SK-N-SH (cell line): ENCODE measurements around the gene PNKD. TPM values are rescaled to one million over a fixed set of nuclear protein-coding genes. Genes with fewer than 3 reads are reported as not detected.
A peak's percentile ranks its signal among the peaks of the same experiment; 100 is the strongest.

Experiments used
- CTCF ChIA-PET: fragments of 300-600, 350-600 bp; formaldehyde crosslinking; extraction: SDS; loops from one replicate; lab custom pipeline; 2021; lab: Yijun Ruan, JAX
- POLR2A ChIA-PET: fragments of 350-600 bp; sonication (Branson Sonifier 250); formaldehyde crosslinking; extraction: SDS; loops from one replicate; lab custom pipeline; 2020; ENCODE audit warnings: antibody characterized with exemption, inconsistent platforms; lab: Yijun Ruan, JAX
- DNase-seq: peaks from one replicate; pipeline ENCODE4 v3.0.0; 2012
- H2AFZ ChIP-seq: fragments of 200-600 bp; sonication (generic); 2 replicates; pipeline ENCODE4 v1.8.1; 2016; ENCODE audit warnings: antibody characterized with exemption, mild to moderate bottlenecking, low read depth
- H3F3A ChIP-seq: fragments of 200-600 bp; sonication (generic); replicated peaks from 2 replicates; pipeline ENCODE3; 2016; ENCODE audit warnings: antibody characterized with exemption, mild to moderate bottlenecking; ENCODE audit not compliant: insufficient read depth
- H3K27ac ChIP-seq, 2 experiments: fragments of 200-500 bp in 1 of 2; fragments of 200-600 bp in 1 of 2; sonication (Bioruptor generic) in 1 of 2; sonication (generic), shearing (Covaris generic) in 1 of 2; 2 replicates each; pipeline versions ENCODE4 v1.5.1 to v1.6.1; 2014 to 2016; ENCODE audit warnings: low read depth in 2 of 2, inconsistent platforms in 1 of 2, low read length in 1 of 2, mild to moderate bottlenecking in 1 of 2, mixed read lengths in 1 of 2
- H3K27me3 ChIP-seq: fragments of 200-600 bp; sonication (generic), shearing (Covaris generic); 2 replicates; pipeline ENCODE4 v1.6.1; 2016; ENCODE audit warnings: mixed run types; ENCODE audit not compliant: insufficient read depth
- H3K36me3 ChIP-seq, 2 experiments: fragments of 200-500 bp in 1 of 2; fragments of 200-600 bp in 1 of 2; sonication (Bioruptor generic) in 1 of 2; sonication (generic) in 1 of 2; replicated peaks in 1 of 2; 2 replicates each; pipeline versions ENCODE3 to v1.5.1; 2014 to 2016; ENCODE audit warnings: low read length in 1 of 2, mild to moderate bottlenecking in 1 of 2; ENCODE audit not compliant: insufficient read depth in 2 of 2, control insufficient read depth in 1 of 2
- H3K4me1 ChIP-seq, 2 experiments: fragments of 200-500 bp in 1 of 2; fragments of 200-600 bp in 1 of 2; sonication (Bioruptor generic) in 1 of 2; sonication (generic), shearing (Covaris generic) in 1 of 2; 2 replicates each; pipeline versions ENCODE4 v1.5.1 to v1.6.1; 2014 to 2016; ENCODE audit warnings: low read depth in 1 of 2, low read length in 1 of 2, mixed run types in 1 of 2; ENCODE audit not compliant: insufficient read depth in 2 of 2, control insufficient read depth in 1 of 2
- H3K4me2 ChIP-seq: fragments of 200-600 bp; sonication (generic), shearing (Covaris generic); 2 replicates; pipeline ENCODE4 v1.6.1; 2017; ENCODE audit warnings: mixed run types
- H3K4me3 ChIP-seq, 2 experiments: fragments of 200-500 bp in 1 of 2; fragments of 200-600 bp in 1 of 2; sonication (Bioruptor generic) in 1 of 2; sonication (generic), shearing (Covaris generic) in 1 of 2; 2 replicates each; pipeline versions ENCODE4 v1.5.1 to v1.8.1; 2014 to 2016; ENCODE audit warnings: low read depth in 2 of 2, inconsistent platforms in 1 of 2, low read length in 1 of 2, mild to moderate bottlenecking in 1 of 2, mixed read lengths in 1 of 2, moderate library complexity in 1 of 2
- H3K79me2 ChIP-seq: fragments of 200-600 bp; sonication (generic); 2 replicates; pipeline ENCODE4 v1.8.1; 2017; ENCODE audit warnings: mild to moderate bottlenecking; ENCODE audit not compliant: insufficient read depth
- H3K9ac ChIP-seq: fragments of 200-600 bp; sonication (generic); 2 replicates; pipeline ENCODE4 v1.6.1; 2017; ENCODE audit warnings: mixed run types
- H3K9me2 ChIP-seq: fragments of 200-600 bp; sonication (generic); 2 replicates; pipeline ENCODE4 v1.6.1; 2017; ENCODE audit warnings: mixed run types
- H3K9me3 ChIP-seq: fragments of 200-600 bp; sonication (generic); 2 replicates; pipeline ENCODE4 v1.6.1; 2017; ENCODE audit warnings: mixed run types, mild to moderate bottlenecking, moderate library complexity
- H4K20me1 ChIP-seq: fragments of 200-600 bp; sonication (generic); 2 replicates; pipeline ENCODE4 v1.6.1; 2017; ENCODE audit warnings: mild to moderate bottlenecking, mixed run types; ENCODE audit not compliant: insufficient read depth
- CHD2 ChIP-seq: fragments of 150-350 bp; IDR thresholded peaks from 2 replicates; pipeline ENCODE4 v1.6.1; 2018; ENCODE audit warnings: low read length; ENCODE audit not compliant: partially characterized antibody
- EP300 ChIP-seq, 2 experiments: IDR thresholded peaks; 2 replicates each; pipeline versions ENCODE4 v1.4.0 to v1.6.1; 2012; ENCODE audit warnings: borderline replicate concordance in 1 of 2, low read depth in 1 of 2, low read length in 1 of 2
- EZH2phosphoT487 ChIP-seq: fragments of 200-600 bp; sonication (generic); IDR thresholded peaks from 2 replicates; pipeline ENCODE4 v1.6.1; 2017; ENCODE audit warnings: low read depth, mixed run types, mild to moderate bottlenecking, antibody characterized with exemption, moderate library complexity, borderline replicate concordance
- FOSL2 ChIP-seq: IDR thresholded peaks from 2 replicates; pipeline ENCODE4 v1.4.0; 2012; ENCODE audit warnings: low read depth, mild to moderate bottlenecking, moderate library complexity, borderline replicate concordance
- GABPA ChIP-seq: IDR thresholded peaks from 2 replicates; pipeline ENCODE4 v1.4.0; 2012; ENCODE audit warnings: low read depth, mild to moderate bottlenecking
- MEF2A ChIP-seq: IDR thresholded peaks from 2 replicates; pipeline ENCODE4 v1.4.0; 2012; ENCODE audit warnings: low read depth, borderline replicate concordance
- NFIC ChIP-seq: IDR thresholded peaks from 2 replicates; pipeline ENCODE4 v1.4.0; 2012; ENCODE audit warnings: borderline replicate concordance
- POLR2AphosphoS5 ChIP-seq: IDR thresholded peaks from 2 replicates; pipeline ENCODE4 v1.6.1; 2012; ENCODE audit warnings: low read depth, low read length
- RCOR1 ChIP-seq: fragments of 150-350 bp; IDR thresholded peaks from 2 replicates; pipeline ENCODE4 v1.6.1; 2017; ENCODE audit warnings: antibody characterized with exemption, low read length
- RXRA ChIP-seq: IDR thresholded peaks from 2 replicates; pipeline ENCODE4 v1.4.0; 2012; ENCODE audit warnings: low read depth, mild to moderate bottlenecking, borderline replicate concordance
- SIN3A ChIP-seq: IDR thresholded peaks from 2 replicates; pipeline ENCODE4 v1.6.1; 2012; ENCODE audit warnings: low read depth, mild to moderate bottlenecking, low read length, moderate library complexity, borderline replicate concordance
- TEAD4 ChIP-seq: IDR thresholded peaks from 2 replicates; pipeline ENCODE4 v1.4.0; 2012; ENCODE audit warnings: mild to moderate bottlenecking, borderline replicate concordance; ENCODE audit not compliant: insufficient read depth
- WGBS: methylation state at CpG from one replicate; pipeline ENCODE4 v1.1.6; 2017; ENCODE audit warnings: low lambda C conversion rate; 5-methylcytosine and 5-hydroxymethylcytosine counted together
- polyA plus RNA-seq, 3 experiments: library from polyadenylated mRNA; depleted of rRNA; stranded (reverse); fragments of >200 nt; gene quantifications; 2 replicates each; pipeline ENCODE4 v1.2.3, GENCODE V29; 2012
- TF ChIP-seq, protein P1 (sequence below): IDR thresholded peaks from 2 replicates; pipeline ENCODE4 v1.4.0; 2012; ENCODE audit warnings: low read depth, borderline replicate concordance
- TF ChIP-seq, protein P2 (sequence below): IDR thresholded peaks from 2 replicates; pipeline ENCODE4 v1.4.0; 2012; ENCODE audit warnings: low read depth
- TF ChIP-seq, protein P3 (sequence below): IDR thresholded peaks from 2 replicates; pipeline ENCODE4 v1.4.0; 2012; ENCODE audit warnings: low read depth, borderline replicate concordance
- TF ChIP-seq, protein P4 (sequence below): fragments of 150-350 bp; IDR thresholded peaks from 2 replicates; pipeline ENCODE4 v1.6.1; 2016; ENCODE audit warnings: mild to moderate bottlenecking, low read depth, low read length
- TF ChIP-seq, protein P5 (sequence below): IDR thresholded peaks from 2 replicates; pipeline ENCODE4 v1.6.1; 2012; ENCODE audit warnings: mild to moderate bottlenecking, low read depth, low read length, moderate library complexity
- TF ChIP-seq, protein P6 (sequence below): fragments of 200-600 bp; sonication (generic); IDR thresholded peaks from 2 replicates; pipeline ENCODE4 v1.6.1; 2017; ENCODE audit warnings: antibody characterized with exemption, mild to moderate bottlenecking, moderate library complexity

The PNKD gene
- polyA plus RNA-seq, 1 of the 3 experiments (the other 2 are of a cell fraction) = 101 TPM

DNA sequence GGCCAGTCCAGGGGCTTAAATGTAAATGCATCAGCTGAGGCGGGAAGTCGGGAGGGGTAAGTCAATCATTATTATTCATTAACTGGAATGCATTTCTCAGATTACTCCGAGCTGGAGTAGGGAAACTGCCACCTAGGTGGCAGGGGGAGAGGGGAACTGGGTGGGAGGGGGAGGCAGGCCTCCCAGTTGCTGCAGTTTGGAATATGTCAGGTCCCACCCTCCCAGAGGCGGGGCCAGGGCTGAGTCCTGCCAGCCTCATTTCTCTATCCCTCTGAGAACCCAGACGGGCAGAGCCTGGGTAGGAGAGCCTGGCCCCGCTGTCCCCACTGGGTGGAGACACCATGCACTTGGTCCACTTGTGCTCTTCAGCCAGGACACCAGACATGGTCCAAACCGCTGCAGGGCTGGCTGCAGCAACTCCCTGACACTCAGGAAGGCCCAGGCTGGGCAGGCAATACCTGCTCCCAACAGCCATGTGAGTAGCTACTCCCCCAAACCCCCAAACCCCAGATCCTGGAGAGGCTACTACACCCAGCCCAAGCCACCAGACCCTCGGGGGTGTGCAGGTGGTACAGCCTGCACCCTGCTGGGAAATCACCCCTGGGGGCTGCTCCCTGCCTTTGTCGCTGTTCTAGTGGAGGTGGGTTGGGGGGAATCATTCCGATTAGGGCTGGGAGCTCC lies 9.4 kb upstream of the PNKD start, which contains the start of gene GPBAR1:
GPBAR1 (plus strand) TSS at position 274 of the 681 bp plus-strand sequence. CDS start 1,710 bp downstream, outside the sequence.
- no peak within 1 kb of the TSS for H2AFZ ChIP-seq
- H3K9ac ChIP-seq = no peak within 1 kb of the TSS
- H3K4me1 ChIP-seq = peaks cover 11 to 52% of the 10 kb centered on the region in 2 experiments
- ChIA-PET CTCF (interaction anchor here (1.0 to 4.2 kb wide), 3 partner anchors 11 to 429 kb away, joined by 3 to 34 read pairs (median 19); no protein-coding TSS in a partner anchor), POLR2A (interaction anchor here (1.3 kb wide), 1 partner anchor 9 kb away, joined by 3 read pairs; the partner anchor contains the start of gene AAMP)
- H4K20me1 ChIP-seq = no peaks in the 10 kb centered on the region
- H3K9me2 ChIP-seq = no peaks in the 10 kb centered on the region
- no peak within 1 kb of the TSS for H3K4me3 ChIP-seq
- DNase-seq = no peak
- H3K79me2 ChIP-seq = no peaks in the 10 kb centered on the region
- peaks cover 2 to 33% of the 10 kb centered on the region in 2 experiments for H3K36me3 ChIP-seq
- H3K27me3 ChIP-seq = no peaks in the 10 kb centered on the region
- TF ChIP-seq, protein P1, sequence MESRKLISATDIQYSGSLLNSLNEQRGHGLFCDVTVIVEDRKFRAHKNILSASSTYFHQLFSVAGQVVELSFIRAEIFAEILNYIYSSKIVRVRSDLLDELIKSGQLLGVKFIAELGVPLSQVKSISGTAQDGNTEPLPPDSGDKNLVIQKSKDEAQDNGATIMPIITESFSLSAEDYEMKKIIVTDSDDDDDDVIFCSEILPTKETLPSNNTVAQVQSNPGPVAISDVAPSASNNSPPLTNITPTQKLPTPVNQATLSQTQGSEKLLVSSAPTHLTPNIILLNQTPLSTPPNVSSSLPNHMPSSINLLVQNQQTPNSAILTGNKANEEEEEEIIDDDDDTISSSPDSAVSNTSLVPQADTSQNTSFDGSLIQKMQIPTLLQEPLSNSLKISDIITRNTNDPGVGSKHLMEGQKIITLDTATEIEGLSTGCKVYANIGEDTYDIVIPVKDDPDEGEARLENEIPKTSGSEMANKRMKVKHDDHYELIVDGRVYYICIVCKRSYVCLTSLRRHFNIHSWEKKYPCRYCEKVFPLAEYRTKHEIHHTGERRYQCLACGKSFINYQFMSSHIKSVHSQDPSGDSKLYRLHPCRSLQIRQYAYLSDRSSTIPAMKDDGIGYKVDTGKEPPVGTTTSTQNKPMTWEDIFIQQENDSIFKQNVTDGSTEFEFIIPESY = no peak
- no peak for TF ChIP-seq NFIC
- TF ChIP-seq, protein P2, sequence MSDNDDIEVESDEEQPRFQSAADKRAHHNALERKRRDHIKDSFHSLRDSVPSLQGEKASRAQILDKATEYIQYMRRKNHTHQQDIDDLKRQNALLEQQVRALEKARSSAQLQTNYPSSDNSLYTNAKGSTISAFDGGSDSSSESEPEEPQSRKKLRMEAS = no peak
- TF ChIP-seq POLR2AphosphoS5 = no peak
- no peak for TF ChIP-seq FOSL2
- no peak for TF ChIP-seq RCOR1
- TF ChIP-seq MEF2A = no peak
- no peak for TF ChIP-seq SIN3A
- TF ChIP-seq, protein P3, sequence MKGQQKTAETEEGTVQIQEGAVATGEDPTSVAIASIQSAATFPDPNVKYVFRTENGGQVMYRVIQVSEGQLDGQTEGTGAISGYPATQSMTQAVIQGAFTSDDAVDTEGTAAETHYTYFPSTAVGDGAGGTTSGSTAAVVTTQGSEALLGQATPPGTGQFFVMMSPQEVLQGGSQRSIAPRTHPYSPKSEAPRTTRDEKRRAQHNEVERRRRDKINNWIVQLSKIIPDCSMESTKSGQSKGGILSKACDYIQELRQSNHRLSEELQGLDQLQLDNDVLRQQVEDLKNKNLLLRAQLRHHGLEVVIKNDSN = no peak
- TF ChIP-seq, protein P4, sequence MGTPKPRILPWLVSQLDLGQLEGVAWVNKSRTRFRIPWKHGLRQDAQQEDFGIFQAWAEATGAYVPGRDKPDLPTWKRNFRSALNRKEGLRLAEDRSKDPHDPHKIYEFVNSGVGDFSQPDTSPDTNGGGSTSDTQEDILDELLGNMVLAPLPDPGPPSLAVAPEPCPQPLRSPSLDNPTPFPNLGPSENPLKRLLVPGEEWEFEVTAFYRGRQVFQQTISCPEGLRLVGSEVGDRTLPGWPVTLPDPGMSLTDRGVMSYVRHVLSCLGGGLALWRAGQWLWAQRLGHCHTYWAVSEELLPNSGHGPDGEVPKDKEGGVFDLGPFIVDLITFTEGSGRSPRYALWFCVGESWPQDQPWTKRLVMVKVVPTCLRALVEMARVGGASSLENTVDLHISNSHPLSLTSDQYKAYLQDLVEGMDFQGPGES = no peak
- no peak for TF ChIP-seq CHD2
- TF ChIP-seq TEAD4 = no peak
- no peak for TF ChIP-seq RXRA
- no peak for TF ChIP-seq GABPA
- TF ChIP-seq, protein P5, sequence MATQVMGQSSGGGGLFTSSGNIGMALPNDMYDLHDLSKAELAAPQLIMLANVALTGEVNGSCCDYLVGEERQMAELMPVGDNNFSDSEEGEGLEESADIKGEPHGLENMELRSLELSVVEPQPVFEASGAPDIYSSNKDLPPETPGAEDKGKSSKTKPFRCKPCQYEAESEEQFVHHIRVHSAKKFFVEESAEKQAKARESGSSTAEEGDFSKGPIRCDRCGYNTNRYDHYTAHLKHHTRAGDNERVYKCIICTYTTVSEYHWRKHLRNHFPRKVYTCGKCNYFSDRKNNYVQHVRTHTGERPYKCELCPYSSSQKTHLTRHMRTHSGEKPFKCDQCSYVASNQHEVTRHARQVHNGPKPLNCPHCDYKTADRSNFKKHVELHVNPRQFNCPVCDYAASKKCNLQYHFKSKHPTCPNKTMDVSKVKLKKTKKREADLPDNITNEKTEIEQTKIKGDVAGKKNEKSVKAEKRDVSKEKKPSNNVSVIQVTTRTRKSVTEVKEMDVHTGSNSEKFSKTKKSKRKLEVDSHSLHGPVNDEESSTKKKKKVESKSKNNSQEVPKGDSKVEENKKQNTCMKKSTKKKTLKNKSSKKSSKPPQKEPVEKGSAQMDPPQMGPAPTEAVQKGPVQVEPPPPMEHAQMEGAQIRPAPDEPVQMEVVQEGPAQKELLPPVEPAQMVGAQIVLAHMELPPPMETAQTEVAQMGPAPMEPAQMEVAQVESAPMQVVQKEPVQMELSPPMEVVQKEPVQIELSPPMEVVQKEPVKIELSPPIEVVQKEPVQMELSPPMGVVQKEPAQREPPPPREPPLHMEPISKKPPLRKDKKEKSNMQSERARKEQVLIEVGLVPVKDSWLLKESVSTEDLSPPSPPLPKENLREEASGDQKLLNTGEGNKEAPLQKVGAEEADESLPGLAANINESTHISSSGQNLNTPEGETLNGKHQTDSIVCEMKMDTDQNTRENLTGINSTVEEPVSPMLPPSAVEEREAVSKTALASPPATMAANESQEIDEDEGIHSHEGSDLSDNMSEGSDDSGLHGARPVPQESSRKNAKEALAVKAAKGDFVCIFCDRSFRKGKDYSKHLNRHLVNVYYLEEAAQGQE = no peak
- no peak for TF ChIP-seq EZH2phosphoT487
- TF ChIP-seq, protein P6, sequence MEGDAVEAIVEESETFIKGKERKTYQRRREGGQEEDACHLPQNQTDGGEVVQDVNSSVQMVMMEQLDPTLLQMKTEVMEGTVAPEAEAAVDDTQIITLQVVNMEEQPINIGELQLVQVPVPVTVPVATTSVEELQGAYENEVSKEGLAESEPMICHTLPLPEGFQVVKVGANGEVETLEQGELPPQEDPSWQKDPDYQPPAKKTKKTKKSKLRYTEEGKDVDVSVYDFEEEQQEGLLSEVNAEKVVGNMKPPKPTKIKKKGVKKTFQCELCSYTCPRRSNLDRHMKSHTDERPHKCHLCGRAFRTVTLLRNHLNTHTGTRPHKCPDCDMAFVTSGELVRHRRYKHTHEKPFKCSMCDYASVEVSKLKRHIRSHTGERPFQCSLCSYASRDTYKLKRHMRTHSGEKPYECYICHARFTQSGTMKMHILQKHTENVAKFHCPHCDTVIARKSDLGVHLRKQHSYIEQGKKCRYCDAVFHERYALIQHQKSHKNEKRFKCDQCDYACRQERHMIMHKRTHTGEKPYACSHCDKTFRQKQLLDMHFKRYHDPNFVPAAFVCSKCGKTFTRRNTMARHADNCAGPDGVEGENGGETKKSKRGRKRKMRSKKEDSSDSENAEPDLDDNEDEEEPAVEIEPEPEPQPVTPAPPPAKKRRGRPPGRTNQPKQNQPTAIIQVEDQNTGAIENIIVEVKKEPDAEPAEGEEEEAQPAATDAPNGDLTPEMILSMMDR = no peak
- TF ChIP-seq EP300 (IDR thresholded peaks at IDR 0.05; ENCODE audit: borderline replicate concordance in 1 of 2, low read depth in 1 of 2, low read length in 1 of 2) = no peak
- H3K9me3 ChIP-seq = no peaks in the 10 kb centered on the region
- peak within 1 kb of the TSS; percentile 75 to 95; a peak in 3 of 4 replicates for H3K27ac ChIP-seq
- peaks cover 26% of the 10 kb centered on the region for H3F3A ChIP-seq
- H3K4me2 ChIP-seq = no peak within 1 kb of the TSS
- 83% methylated on average over 8 of the region's 10 CpGs for WGBS
